Sigmoid colon (tissue), 7 donors: ENCODE measurements around the gene ETV6. TPM values are rescaled to one million over a fixed set of nuclear protein-coding genes. Genes with fewer than 3 reads are reported as not detected.

ENCODE experiments used
- DNase-seq: peaks from one replicate; pipeline ENCODE4 v3.0.0-alpha.2; 2019
- H3K27ac ChIP-seq, 4 donors: fragments of 200-600 bp; sonication (generic); one replicate each; pipeline ENCODE4 v1.5.1; 2016 to 2019; ENCODE audit warnings: mild to moderate bottlenecking in 1 of 4
- H3K27me3 ChIP-seq, 3 donors: fragments of 200-600 bp; sonication (generic); one replicate each; pipeline ENCODE4 v1.5.1; 2019; ENCODE audit warnings: mild to moderate bottlenecking in 1 of 3
- H3K36me3 ChIP-seq, 4 donors: fragments of 200-600 bp; sonication (generic); one replicate each; pipeline ENCODE4 v1.5.1; 2016 to 2019
- H3K4me1 ChIP-seq, 4 donors: fragments of 200-600 bp; sonication (generic); one replicate each; pipeline ENCODE4 v1.5.1; 2017 to 2019
- H3K4me3 ChIP-seq, 4 donors: fragments of 200-600 bp; sonication (generic); one replicate each; pipeline ENCODE4 v1.5.1; 2017 to 2019; ENCODE audit warnings: mild to moderate bottlenecking in 2 of 4, moderate library complexity in 1 of 4
- H3K9me3 ChIP-seq, 4 donors: fragments of 200-600 bp in 3 of 4; sonication (generic) in 3 of 4; one replicate each; pipeline versions ENCODE4 v1.5.1 to v1.6.1; 2013 to 2019
- CTCF ChIP-seq, 4 experiments: fragments of 450-650 bp in 3 of 4; fragments of 200-600 bp in 1 of 4; IDR thresholded peaks; one replicate each; pipeline ENCODE4 v1.5.1; 2016 to 2019; ENCODE audit warnings: antibody characterized with exemption in 4 of 4, mild to moderate bottlenecking in 3 of 4, moderate library complexity in 2 of 4
- EP300 ChIP-seq, 4 donors: sonication (generic); formaldehyde crosslinking; IDR thresholded peaks; one replicate each; pipeline ENCODE4 v1.6.1; 2017; ENCODE audit warnings: antibody characterized with exemption in 4 of 4
- POLR2A ChIP-seq, 2 donors: fragments of 450-650 bp; IDR thresholded peaks; one replicate each; pipeline ENCODE4 v1.6.1; 2016; ENCODE audit warnings: antibody characterized with exemption in 2 of 2, mild to moderate bottlenecking in 2 of 2, moderate library complexity in 2 of 2
- POLR2AphosphoS5 ChIP-seq, 4 donors: sonication (generic); formaldehyde crosslinking; IDR thresholded peaks; one replicate each; pipeline ENCODE4 v1.6.1; 2017; ENCODE audit warnings: antibody characterized with exemption in 4 of 4
- WGBS, 2 donors: extraction: QIAGEN DNeasy Blood & Tissue Kit; methylation state at CpG; one replicate each; pipeline ENCODE4 v1.1.7; 2013; 5-methylcytosine and 5-hydroxymethylcytosine counted together
- intact Hi-C: fragments of 100-400 bp; cut with DNase I; formaldehyde crosslinking; loops from one replicate; pipeline ENCODE4 v1.15.1; 2023
- polyA plus RNA-seq, 3 donors: library from polyadenylated mRNA; stranded (reverse); fragments of 200-250 nt; gene quantifications; one replicate each; pipeline ENCODE4 v1.2.3, GENCODE V29; 2013
- total RNA-seq, 4 donors: library from RNA; depleted of rRNA; stranded (reverse); fragments of >200 nt; gene quantifications; one replicate each; pipeline ENCODE4 v1.1.0, GENCODE V29; 2016
- donor health status: healthy with polysubstance abuse.
- donor health status: Bipolar disorder and iron deficiency.
- donor health status: healthy.

ETV6 gene
- total and polyA plus RNA-seq, 7 donors: 8.4 to 35.2 (median 16.3) TPM

- H3K9me3 ChIP-seq: no peaks in the 10 kb centered on the region
- intact Hi-C loops: no loop called here
- H3K27me3 ChIP-seq: no peaks in the 10 kb centered on the region
- peak overlapping the region; percentile 14 to 99 (median 66) for H3K27ac ChIP-seq
- no peak overlapping the region for H3K4me3 ChIP-seq
- no peaks in the 10 kb centered on the region for H3K36me3 ChIP-seq
- WGBS, 2 donors: 92 to 94% methylated on average over 3 of the region's 3 CpGs
- H3K4me1 ChIP-seq: peaks cover 0 to 98% (median 70%) of the 10 kb centered on the region in 4 donors
- no peak for DNase-seq
- TF ChIP-seq EP300 (IDR thresholded peaks at IDR 0.05) (no peak), POLR2A (IDR thresholded peaks at IDR 0.05) (no peak), POLR2AphosphoS5 (IDR thresholded peaks at IDR 0.05) (no peak), CTCF (IDR thresholded peaks at IDR 0.05) (no peak)
These were observed 14.6 kb downstream of the ETV6 start for GRCh38 chr12:11664101-11664500.

GRCh38 chr12:11666131-11667050 lies 16.9 kb downstream of the ETV6 start:
- Histone ChIP-seq H3K27ac (peak overlapping the region in 3 of 4 donors; percentile 1 to 98 (median 38)), H3K9me3 (no peaks in the 10 kb centered on the region), H3K4me3 (no peak overlapping the region), H3K4me1 (peaks cover 0 to 96% (median 60%) of the 10 kb centered on the region in 4 donors), H3K27me3 (no peaks in the 10 kb centered on the region), H3K36me3 (no peaks in the 10 kb centered on the region)
- DNase-seq: no peak
- TF ChIP-seq POLR2AphosphoS5 (IDR thresholded peaks at IDR 0.05) (no peak), POLR2A (IDR thresholded peaks at IDR 0.05) (no peak), EP300 (IDR thresholded peaks at IDR 0.05) (no peak), CTCF (IDR thresholded peaks at IDR 0.05) (no peak)
- WGBS, 2 donors: 89 to 94% methylated on average over 13 of the region's 13 CpGs
- intact Hi-C loops: no loop called here

- TF ChIP-seq POLR2A (IDR thresholded peaks at IDR 0.05): no peak
- no peak for TF ChIP-seq EP300 (IDR thresholded peaks at IDR 0.05)
- TF ChIP-seq POLR2AphosphoS5 (IDR thresholded peaks at IDR 0.05): no peak
- no peak for TF ChIP-seq CTCF (IDR thresholded peaks at IDR 0.05)
- Histone ChIP-seq H3K27me3 (no peaks in the 10 kb centered on the region), H3K4me1 (peaks cover 0 to 96% (median 58%) of the 10 kb centered on the region in 4 donors), H3K4me3 (no peak overlapping the region), H3K9me3 (no peaks in the 10 kb centered on the region), H3K27ac (peak overlapping the region in 2 of 4 donors; percentile 38 to 98), H3K36me3 (no peaks in the 10 kb centered on the region)
- intact Hi-C loops: no loop called here
- WGBS, 2 donors: 88 to 95% methylated on average over 5 of the region's 5 CpGs
- no peak for DNase-seq
These were observed 17.7 kb downstream of the ETV6 start for GRCh38 chr12:11667171-11667570.

DNA sequence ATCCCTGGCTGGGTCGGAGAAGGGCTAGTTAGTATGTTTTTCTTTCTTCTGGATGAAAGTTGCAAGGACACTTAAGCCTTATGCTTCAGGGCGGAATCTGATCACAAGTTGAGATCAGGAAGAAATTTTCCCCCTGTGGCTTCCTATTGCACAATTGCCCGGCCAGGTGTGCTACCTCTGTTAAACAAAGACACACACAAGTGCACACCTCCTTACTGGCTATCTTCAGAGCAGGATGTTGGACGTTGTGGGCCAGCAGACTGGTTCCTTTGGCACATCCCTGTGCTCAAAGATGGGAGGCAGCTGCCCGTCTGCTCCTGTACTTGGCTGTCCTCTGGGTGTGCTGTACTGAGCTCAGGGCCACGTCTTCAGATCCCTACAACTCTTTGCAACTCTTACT lies 19.1 kb downstream of the ETV6 start:
- 62 to 70% methylated on average over 6 of the region's 6 CpGs for WGBS, 2 donors
- Histone ChIP-seq H3K4me3 (no peak overlapping the region), H3K27me3 (no peaks in the 10 kb centered on the region), H3K36me3 (no peaks in the 10 kb centered on the region), H3K4me1 (peaks cover 0 to 96% (median 56%) of the 10 kb centered on the region in 4 donors), H3K9me3 (no peaks in the 10 kb centered on the region), H3K27ac (peak overlapping the region in 1 of 4 donors; percentile 18)
- TF ChIP-seq CTCF (IDR thresholded peaks at IDR 0.05) (no peak), POLR2AphosphoS5 (IDR thresholded peaks at IDR 0.05) (no peak), EP300 (IDR thresholded peaks at IDR 0.05) (no peak), POLR2A (IDR thresholded peaks at IDR 0.05) (no peak)
- DNase-seq: no peak
- intact Hi-C loops: no loop called here
